Mesenteric fat pad (tissue), 1 donor: ENCODE data around the gene CAMK2D. TPM values are rescaled to one million over a fixed set of nuclear protein-coding genes. Genes with fewer than 3 reads are reported as not detected.
A peak's percentile ranks its signal among the peaks of the same experiment; 100 is the strongest.
"Not testable (repeated sequence)": the region's sequence is repeated elsewhere in the genome, so short reads cannot be mapped to it uniquely, and the experiment has no call there.

Source experiments
- DNase-seq: peaks from one replicate; pipeline ENCODE4 v3.0.0-alpha.2; 2020; ENCODE audit warnings: low spot score
- total RNA-seq: library from RNA; stranded (reverse); fragmentation: NEBNext Ultra II Directional; extraction: Animal tissue kit (Norgen Biotek cat#: 25700); gene quantifications from one replicate; pipeline ENCODE4 v1.2.1, GENCODE V29; 2021
- donor health status: DM: yes; HTN: yes; CAD: no.

Gene CAMK2D
- total RNA-seq, 1 donor from 2014 or later, result 58.0 TPM

DNA sequence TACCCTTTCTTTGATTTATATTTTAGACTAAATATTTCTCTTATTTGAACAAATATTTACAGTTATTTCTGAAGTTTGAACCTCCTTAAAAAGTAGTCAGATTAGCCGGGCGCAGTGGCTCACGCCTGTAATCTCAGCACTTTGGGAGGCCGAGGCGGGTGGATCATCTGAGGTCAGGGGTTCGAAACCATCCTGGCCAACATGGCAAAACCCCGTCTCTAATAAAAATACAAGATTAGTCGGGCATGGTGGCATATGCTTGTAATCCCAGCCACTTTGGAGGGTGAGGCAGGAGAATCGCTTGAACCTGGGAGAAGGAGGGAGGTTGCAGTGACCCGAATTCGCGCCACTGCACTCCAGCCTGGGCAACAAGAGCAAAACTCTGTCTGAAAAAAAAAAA lies 2.4 kb upstream of the CAMK2D start:
- not testable (repeated sequence) for DNase-seq

DNA sequence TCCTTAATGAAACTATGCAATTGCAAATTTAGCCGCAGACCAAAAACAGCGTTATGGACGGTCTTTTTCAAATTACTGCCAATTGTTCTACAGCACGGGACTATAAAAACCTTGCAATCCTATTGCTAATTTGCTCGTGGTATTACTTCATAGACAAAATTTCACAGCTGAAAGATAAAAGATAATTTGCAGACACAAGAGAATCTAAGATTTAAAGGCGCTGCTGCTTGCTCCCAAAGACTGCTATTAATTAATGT lies 1.4 kb upstream of the CAMK2D start:
- DNase-seq, result no peak

DNA sequence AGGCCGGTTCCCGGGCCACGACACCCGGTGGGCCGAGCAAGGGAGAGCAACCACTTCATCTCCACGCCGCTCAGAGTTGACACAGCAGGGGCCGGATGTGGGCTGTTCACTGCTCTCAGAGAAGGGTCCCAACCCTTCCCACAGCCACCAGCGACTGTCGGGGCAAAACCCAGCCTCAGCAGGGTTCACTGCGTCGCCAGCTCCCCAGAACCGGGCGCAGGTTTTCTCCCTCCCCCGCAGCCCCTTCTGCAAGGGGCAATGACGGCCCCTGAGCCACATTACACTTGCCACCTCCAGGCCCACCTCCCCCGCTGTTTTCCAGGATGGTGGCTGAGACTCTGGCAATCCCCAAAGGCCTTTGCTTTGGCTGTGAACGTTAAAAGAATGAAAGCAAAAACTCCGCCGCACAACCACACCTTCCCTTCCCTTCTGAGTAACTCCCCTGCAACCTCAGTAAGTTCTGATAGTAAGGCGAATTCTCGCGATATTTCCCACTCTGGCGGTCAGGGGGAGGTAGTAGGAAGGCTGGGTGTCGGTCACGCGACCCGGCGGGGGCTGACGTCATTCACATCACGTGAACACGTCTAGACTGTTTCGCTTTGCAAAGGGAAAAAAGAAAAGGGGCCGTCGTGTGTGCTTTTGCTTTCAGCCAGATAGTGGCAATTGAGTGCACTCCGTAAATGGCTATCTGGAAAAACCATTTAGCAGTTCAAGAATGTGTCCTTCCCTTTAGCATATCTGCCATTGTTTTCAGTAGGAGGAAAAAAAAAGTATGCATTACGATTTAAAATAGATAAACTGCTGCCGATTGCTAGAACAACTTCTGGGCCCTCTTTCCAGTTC lies 869 bp upstream of the CAMK2D start:
- peak; percentile 98 for DNase-seq

GRCh38 chr4:113760795-113761619 lies 531 bp downstream of the CAMK2D start:
- peak; percentile 91 for DNase-seq

GRCh38 chr4:113760094-113760794 lies 1.3 kb downstream of the CAMK2D start:
- DNase-seq, result no peak

- no peak for DNase-seq
Measured at GRCh38 chr4:113759696-113760093, 1.8 kb downstream of the CAMK2D start.

- no peak for DNase-seq
Measured at GRCh38 chr4:113758372-113758771, 3.2 kb downstream of the CAMK2D start.

- no peak for DNase-seq
Measured at GRCh38 chr4:113757486-113757885, 4.1 kb downstream of the CAMK2D start.

GRCh38 chr4:113756005-113756410 lies 5.5 kb downstream of the CAMK2D start:
- no peak for DNase-seq

DNA sequence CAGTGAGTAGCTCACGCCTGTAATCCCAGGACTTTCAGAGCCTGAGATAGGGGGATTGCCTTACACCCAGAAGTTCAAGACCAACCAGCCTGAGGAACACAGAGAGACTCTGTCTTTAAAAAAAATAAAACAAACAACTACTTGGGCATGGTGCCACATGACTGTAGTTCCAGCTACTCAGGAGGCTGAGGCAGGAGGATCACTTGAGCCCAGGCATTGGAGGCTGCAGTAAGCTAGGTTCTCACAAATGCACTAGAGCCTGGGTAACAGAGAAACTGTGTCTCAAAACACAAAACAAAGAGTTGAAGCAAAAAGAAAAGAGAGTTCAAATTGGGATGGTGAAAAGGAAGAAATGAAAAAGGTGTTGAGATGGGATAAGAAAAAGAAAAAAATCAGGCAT lies 10.8 kb downstream of the CAMK2D start:
- no peak for DNase-seq

DNA sequence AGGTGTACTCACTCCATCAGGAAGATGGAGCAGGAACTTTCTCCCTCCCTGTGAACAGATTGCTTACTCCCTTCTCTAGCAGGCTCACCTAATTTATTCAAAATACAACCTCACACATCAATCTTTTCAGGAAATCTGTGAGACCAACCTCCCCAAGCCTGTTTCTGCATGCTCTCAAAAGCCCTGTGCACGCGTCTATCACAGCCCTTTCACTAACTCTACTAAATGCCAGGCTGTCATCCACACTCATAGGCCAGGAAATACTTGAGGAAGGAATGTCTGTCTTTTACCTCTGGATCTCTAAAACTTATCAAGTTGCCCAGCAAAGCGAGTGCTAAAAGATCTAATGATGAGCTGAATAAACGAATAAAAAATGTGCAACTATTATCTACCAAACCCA lies 11.2 kb downstream of the CAMK2D start:
- no peak for DNase-seq

GRCh38 chr4:113749178-113749577 lies 12.4 kb downstream of the CAMK2D start:
- DNase-seq, result no peak

GRCh38 chr4:113747949-113748348 lies 13.6 kb downstream of the CAMK2D start:
- no peak for DNase-seq

DNA sequence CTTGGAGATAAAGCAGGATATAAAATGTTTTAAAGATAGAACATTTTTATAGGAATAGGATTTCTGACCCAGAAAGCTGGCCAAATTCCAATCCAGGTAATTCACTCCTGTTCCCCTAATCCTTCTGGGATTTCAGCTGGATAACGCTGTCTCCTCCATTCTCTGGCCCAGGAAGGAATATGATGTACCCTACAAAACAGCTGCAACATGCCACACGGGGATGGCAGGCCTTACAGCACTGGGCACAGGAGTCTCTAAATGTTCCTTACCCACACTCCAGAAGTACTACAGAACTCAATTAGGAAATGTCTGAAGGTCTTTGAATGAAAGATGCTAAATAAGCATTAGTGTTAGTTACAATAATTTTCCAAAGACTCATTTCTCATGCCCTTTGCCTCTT lies 15.8 kb downstream of the CAMK2D start:
- DNase-seq, result no peak

DNA sequence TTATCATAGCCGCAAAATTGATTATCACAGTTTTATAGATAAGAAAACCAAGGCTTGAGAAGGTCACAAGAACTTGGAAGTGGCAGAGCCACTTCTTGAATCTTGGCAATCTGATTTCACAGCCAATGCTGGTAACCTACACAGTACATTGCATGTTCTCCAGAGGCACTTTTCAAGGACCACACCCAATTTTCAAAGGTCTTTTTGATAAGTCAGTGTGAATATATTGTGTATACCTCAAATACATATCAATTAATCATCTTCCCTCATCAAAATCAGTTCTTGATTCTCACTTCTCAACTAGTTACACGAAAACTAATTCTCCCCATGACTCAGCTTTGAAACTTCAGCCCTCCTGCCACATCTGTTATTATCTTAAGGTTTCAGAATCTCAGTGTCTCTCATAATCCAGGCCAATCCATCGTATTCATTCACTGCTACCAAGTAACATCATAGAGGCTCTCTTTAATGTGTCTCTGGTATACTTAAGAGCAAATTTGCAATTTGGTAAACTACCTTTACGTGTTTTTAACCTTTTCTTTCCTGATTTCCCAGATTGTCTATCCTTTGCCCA lies 16.8 kb downstream of the CAMK2D start:
- DNase-seq, result no peak

DNA sequence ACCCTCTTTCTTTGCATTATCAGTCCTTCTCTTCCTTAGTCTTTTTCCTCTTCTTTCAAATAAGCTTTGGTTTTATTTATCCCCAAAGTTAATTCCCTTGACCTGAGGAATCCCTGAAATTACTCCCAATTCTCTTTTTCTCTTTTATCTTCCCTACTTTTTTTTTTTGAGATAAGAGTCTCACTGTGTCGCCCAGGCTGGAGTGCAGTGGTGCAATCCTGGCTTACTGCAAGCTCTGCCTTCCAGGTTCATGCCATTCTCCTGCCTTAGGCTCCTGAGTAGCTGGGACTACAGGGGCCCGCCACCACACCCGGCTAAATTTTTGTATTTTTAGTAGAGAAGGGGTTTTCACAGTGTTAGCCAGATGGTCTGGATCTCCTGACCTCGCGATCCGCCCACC lies 17.8 kb downstream of the CAMK2D start:
- no peak for DNase-seq

GRCh38 chr4:113742643-113743042 lies 18.9 kb downstream of the CAMK2D start:
- DNase-seq, result no peak

DNA sequence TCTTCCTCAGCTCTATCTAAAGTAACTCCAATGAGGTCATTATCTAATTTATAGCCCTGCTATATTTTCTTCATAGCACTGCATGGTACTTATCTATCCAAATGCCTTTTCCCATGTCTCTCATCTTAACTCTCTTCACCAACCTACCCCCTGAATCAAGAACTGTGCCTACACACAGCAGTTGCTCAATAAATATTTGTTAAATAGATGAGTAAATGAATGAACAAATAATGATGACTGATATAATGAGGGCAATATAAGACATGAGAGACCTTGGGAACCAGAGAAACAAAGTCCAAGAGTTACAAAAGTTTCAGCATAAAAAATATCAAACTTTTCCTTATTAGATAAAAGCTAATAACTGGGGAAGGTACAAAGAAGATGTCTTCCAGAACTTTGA lies 19.6 kb downstream of the CAMK2D start:
- DNase-seq, result no peak

- DNase-seq, result no peak
Measured at GRCh38 chr4:113740857-113741379, 20.6 kb downstream of the CAMK2D start.

GRCh38 chr4:113739197-113739596 lies 22.3 kb downstream of the CAMK2D start:
- no peak for DNase-seq

DNA sequence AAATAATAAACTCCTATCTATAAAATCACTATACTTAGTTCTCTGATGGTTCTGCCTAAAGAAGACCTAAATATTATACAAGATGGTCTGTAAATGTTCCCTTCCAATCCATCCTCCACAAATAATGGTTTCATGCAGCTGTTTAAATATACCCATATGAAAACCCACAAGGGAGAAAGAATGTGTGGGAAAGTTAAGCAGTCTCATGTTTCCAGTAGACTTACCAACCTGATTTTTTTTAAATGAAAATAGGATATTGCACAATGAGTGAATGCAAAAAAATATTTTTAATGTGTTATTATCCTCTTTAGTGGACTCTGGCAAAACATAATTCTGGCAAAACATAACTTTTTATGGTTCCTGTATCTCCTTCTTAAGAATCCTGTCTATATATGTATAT lies 23.3 kb downstream of the CAMK2D start:
- no peak for DNase-seq

DNA sequence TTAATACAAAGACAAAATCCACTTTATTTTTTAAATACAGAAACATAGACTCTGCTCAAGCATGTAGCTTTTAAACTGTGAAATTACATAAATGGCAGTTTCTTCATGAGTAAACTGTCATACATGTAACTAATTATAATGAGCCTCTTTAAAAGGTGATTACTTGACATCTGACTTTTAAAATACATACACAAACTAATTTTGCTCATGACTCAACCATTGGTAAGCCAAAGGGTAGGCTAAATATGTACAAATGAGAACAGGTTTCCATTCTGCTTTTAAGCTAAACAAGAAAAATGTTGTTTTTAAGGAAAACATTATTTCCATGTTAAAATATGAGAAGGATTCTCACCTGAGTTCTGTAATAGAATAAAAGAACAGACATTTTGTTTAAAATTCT lies 27.9 kb downstream of the CAMK2D start:
- DNase-seq, result no peak
